ENCODE measurements around the gene EIF6.

DNA sequence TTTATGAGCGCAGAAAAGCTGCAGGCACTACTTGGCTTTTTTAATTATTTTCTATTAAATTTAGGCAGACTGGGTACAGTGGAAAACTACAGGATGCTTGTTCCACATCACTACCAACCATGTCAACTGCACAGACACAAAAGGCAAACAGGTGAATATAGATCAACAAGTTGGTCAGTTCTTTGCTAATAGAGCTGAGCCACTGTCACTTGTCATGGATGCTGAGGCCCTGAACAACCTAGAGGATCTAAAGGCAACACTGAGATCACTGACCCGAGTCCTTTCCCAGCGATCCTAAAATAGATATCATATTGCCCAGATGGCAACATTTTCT lies 42.1 kb upstream of the EIF6 start:
- no peak for TF ChIP-seq CTCF (IDR thresholded peaks at IDR 0.05)
- no peak for TF ChIP-seq POLR2A (IDR thresholded peaks at IDR 0.05)

All from body of pancreas (tissue), 4 donors.